SH-SY5Y (cell line): Measurements from ENCODE around the gene CSTPP1.
A peak's percentile ranks its signal among the peaks of the same experiment; 100 is the strongest.

Experiments
- GATA2 ChIP-seq: IDR thresholded peaks from 2 replicates; pipeline ENCODE4 v1.6.1; 2011; ENCODE audit warnings: mild to moderate bottlenecking, low read depth, low read length
- GATA3 ChIP-seq: IDR thresholded peaks from 2 replicates; pipeline ENCODE4 v1.6.1; 2011; ENCODE audit warnings: low read depth, mild to moderate bottlenecking, low read length, moderate library complexity

Gene CSTPP1

GRCh38 chr11:47056261-47056915 lies 119.8 kb downstream of the CSTPP1 start:
- TF ChIP-seq GATA3 (no peak), GATA2 (no peak)

DNA sequence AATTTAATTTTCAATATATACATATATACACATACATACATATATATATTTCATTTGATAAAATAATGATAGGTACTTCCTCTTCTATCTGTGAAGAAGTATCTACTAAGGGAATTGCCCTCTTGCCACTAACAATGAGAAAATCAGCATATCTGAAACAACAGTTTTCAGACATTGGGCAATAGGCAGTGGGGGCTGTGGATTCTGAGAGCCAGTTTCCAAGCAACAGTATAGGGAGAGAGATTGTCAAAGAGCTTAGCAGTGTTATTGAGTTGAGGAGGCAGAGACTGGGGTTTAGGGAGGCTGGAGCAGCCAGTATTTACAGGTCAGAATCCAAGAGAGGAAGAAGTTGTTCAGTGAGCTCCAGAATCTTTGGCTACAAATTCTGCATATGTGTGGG lies 120.8 kb downstream of the CSTPP1 start:
- TF ChIP-seq GATA2 (no peak), GATA3 (no peak)

GRCh38 chr11:47060807-47061206 lies 124.2 kb downstream of the CSTPP1 start:
- TF ChIP-seq GATA3 (no peak), GATA2 (no peak)

GRCh38 chr11:47061429-47062178 lies 125.0 kb downstream of the CSTPP1 start:
- TF ChIP-seq GATA3: no peak
- no peak for TF ChIP-seq GATA2

- TF ChIP-seq GATA3: no peak
- no peak for TF ChIP-seq GATA2
Measured at GRCh38 chr11:47062736-47063135, 126.2 kb downstream of the CSTPP1 start.

DNA sequence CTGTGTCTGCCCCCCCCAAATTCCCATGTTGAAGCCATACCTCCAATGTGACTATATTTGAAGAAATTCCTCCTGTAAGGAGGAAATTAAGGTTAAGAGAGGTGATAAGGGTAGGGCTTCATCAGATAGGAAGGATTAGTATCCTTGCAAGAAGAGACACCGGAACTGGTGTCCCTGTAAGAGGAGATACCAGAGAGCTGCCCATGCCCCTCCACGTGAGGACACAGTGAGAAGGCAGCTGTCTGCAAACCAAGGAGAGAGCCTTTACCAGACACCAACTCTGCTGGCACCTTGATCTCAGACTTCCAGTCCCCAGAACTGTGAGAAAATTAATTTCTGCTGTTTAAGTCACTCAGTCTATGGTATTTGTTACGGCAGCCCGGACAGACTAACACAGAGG lies 130.8 kb downstream of the CSTPP1 start:
- no peak for TF ChIP-seq GATA2
- TF ChIP-seq GATA3: no peak

GRCh38 chr11:47070769-47071168 lies 134.2 kb downstream of the CSTPP1 start:
- TF ChIP-seq GATA3: no peak

- TF ChIP-seq GATA3: peak; percentile 73; the same call in 1 of the 2 replicates
- TF ChIP-seq GATA2: peak; percentile 52; the same call in 1 of the 2 replicates
Measured at GRCh38 chr11:47071341-47071740, 134.8 kb downstream of the CSTPP1 start.

- TF ChIP-seq GATA2: no peak
- no peak for TF ChIP-seq GATA3
Measured at GRCh38 chr11:47071791-47072261, 135.3 kb downstream of the CSTPP1 start.

- TF ChIP-seq GATA3 (no peak), GATA2 (no peak)
Measured at GRCh38 chr11:47078751-47079521, 142.4 kb downstream of the CSTPP1 start.

- no peak for TF ChIP-seq GATA3
- TF ChIP-seq GATA2: no peak
Measured at GRCh38 chr11:47083913-47084312, 147.4 kb downstream of the CSTPP1 start.

DNA sequence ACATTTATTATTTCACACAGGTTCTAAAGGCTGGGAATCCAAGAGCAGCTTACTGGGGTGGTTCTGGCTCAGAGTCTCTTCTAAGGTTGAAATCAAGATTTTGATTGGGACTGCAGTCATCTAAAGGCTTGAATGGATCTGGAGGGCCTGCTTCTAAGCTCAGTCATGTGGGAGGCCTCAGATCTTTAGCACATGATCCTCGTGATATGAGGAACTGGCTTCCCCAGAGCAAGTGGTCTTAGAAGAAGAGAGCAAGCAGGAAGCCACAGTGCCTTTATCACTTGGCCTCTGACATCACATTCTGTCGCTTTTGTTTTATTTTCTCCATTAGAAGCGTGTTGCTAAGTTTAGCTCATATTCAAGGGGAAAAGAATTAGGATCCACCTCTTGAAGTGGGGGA lies 151.2 kb downstream of the CSTPP1 start:
- TF ChIP-seq GATA3: no peak
- TF ChIP-seq GATA2: no peak

GRCh38 chr11:47093541-47093940 lies 157.0 kb downstream of the CSTPP1 start:
- no peak for TF ChIP-seq GATA2
- no peak for TF ChIP-seq GATA3

GRCh38 chr11:47099214-47099917 lies 162.8 kb downstream of the CSTPP1 start:
- no peak for TF ChIP-seq GATA3

- TF ChIP-seq GATA2 (no peak), GATA3 (no peak)
Measured at GRCh38 chr11:47099918-47100315, 163.4 kb downstream of the CSTPP1 start.
